Breast epithelium (tissue), 4 donors: ENCODE results near the gene OST4. TPM values are rescaled to one million over a fixed set of nuclear protein-coding genes. Genes with fewer than 3 reads are reported as not detected.

ENCODE experiments used
- DNase-seq, 2 donors: peaks; one replicate each; pipeline ENCODE4 v3.0.0-alpha.2; 2019; ENCODE audit warnings: low spot score in 2 of 2
- H3K27ac ChIP-seq, 2 donors: fragments of 200-600 bp; sonication (generic) in 1 of 2; one replicate each; pipeline ENCODE4 v1.5.1; 2016 to 2019; ENCODE audit warnings: mild to moderate bottlenecking in 1 of 2
- H3K27me3 ChIP-seq, 2 donors: fragments of 200-600 bp; sonication (generic) in 1 of 2; one replicate each; pipeline versions ENCODE4 v1.5.1 to v1.6.0; 2017 to 2019; ENCODE audit warnings: control low read depth in 1 of 2, mild to moderate bottlenecking in 1 of 2
- H3K36me3 ChIP-seq: fragments of 200-600 bp; one replicate; pipeline ENCODE4 v1.5.1; 2019
- H3K4me1 ChIP-seq, 2 donors: fragments of 200-600 bp; sonication (generic); one replicate each; pipeline ENCODE4 v1.5.1; 2016 to 2019; ENCODE audit warnings: control low read depth in 1 of 2
- H3K4me3 ChIP-seq, 3 donors: fragments of 200-600 bp; sonication (generic); 1 replicate in 2 of 3; 2 replicates in 1 of 3; pipeline ENCODE4 v1.5.1; 2016 to 2019; ENCODE audit warnings: mild to moderate bottlenecking in 3 of 3, moderate library complexity in 2 of 3
- H3K9me3 ChIP-seq, 2 donors: fragments of 200-600 bp; sonication (generic) in 1 of 2; one replicate each; pipeline ENCODE4 v1.5.1; 2016 to 2019; ENCODE audit warnings: control low read depth in 1 of 2
- CTCF ChIP-seq, 3 donors: fragments of 450-650 bp; IDR thresholded peaks; one replicate each; pipeline ENCODE4 v1.5.1; 2016 to 2017; ENCODE audit warnings: antibody characterized with exemption in 3 of 3, mild to moderate bottlenecking in 3 of 3, moderate library complexity in 3 of 3
- POLR2A ChIP-seq: fragments of 450-650 bp; IDR thresholded peaks from one replicate; pipeline ENCODE4 v1.6.1; 2016; ENCODE audit warnings: antibody characterized with exemption, mild to moderate bottlenecking, moderate library complexity
- POLR2AphosphoS5 ChIP-seq, 3 donors: sonication (generic); formaldehyde crosslinking; IDR thresholded peaks; one replicate each; pipeline ENCODE4 v1.6.1; 2017; ENCODE audit warnings: antibody characterized with exemption in 3 of 3
- intact Hi-C: fragments of 100-400 bp; cut with DNase I; formaldehyde crosslinking; loops from one replicate; pipeline ENCODE4 v1.15.1; 2023; ENCODE audit warnings: low total_unique reads
- total RNA-seq, 3 donors: library from RNA; depleted of rRNA; stranded (reverse); fragments of >200 nt; gene quantifications; one replicate each; pipeline ENCODE4 v1.1.0, GENCODE V29; 2016

Gene OST4
- total RNA-seq, 3 donors from 2014 or later = 271 to 309 (median 281) TPM

GRCh38 chr2:27024812-27025211 lies 46.6 kb downstream of the OST4 start:
- Histone ChIP-seq H3K4me3 (no peak overlapping the region), H3K36me3 (no peaks in the 10 kb centered on the region), H3K27me3 (no peaks in the 10 kb centered on the region), H3K27ac (no peak overlapping the region), H3K9me3 (no peaks in the 10 kb centered on the region), H3K4me1 (peaks cover 0 to 12% of the 10 kb centered on the region in 2 donors)
- intact Hi-C loops = no loop called here
- TF ChIP-seq CTCF (IDR thresholded peaks at IDR 0.05) (no peak), POLR2A (no peak), POLR2AphosphoS5 (IDR thresholded peaks at IDR 0.05) (no peak)
- DNase-seq = no peak

GRCh38 chr2:27024188-27024587 lies 47.3 kb downstream of the OST4 start:
- no peak for DNase-seq
- H3K27me3 ChIP-seq = no peaks in the 10 kb centered on the region
- no peak overlapping the region for H3K27ac ChIP-seq
- TF ChIP-seq POLR2A = no peak
- TF ChIP-seq POLR2AphosphoS5 (IDR thresholded peaks at IDR 0.05) = no peak
- H3K4me3 ChIP-seq = no peak overlapping the region
- peaks cover 0 to 14% of the 10 kb centered on the region in 2 donors for H3K4me1 ChIP-seq
- H3K36me3 ChIP-seq = no peaks in the 10 kb centered on the region
- intact Hi-C loops = no loop called here
- no peaks in the 10 kb centered on the region for H3K9me3 ChIP-seq

GRCh38 chr2:27023740-27024139 lies 47.7 kb downstream of the OST4 start:
- Histone ChIP-seq H3K4me3 (no peak overlapping the region), H3K27me3 (no peaks in the 10 kb centered on the region), H3K27ac (peak overlapping the region in 1 of 2 donors; percentile 80), H3K9me3 (no peaks in the 10 kb centered on the region), H3K4me1 (peaks cover 0 to 14% of the 10 kb centered on the region in 2 donors), H3K36me3 (no peaks in the 10 kb centered on the region)
- TF ChIP-seq CTCF (IDR thresholded peaks at IDR 0.05) = no peak
- DNase-seq = no peak
- intact Hi-C loops = no loop called here

- H3K36me3 ChIP-seq = no peaks in the 10 kb centered on the region
- TF ChIP-seq CTCF (IDR thresholded peaks at IDR 0.05) = peak in 1 of 3 donors; percentile 22
- TF ChIP-seq POLR2AphosphoS5 (IDR thresholded peaks at IDR 0.05) = no peak
- no peaks in the 10 kb centered on the region for H3K27me3 ChIP-seq
- DNase-seq = peak in 1 of 2 donors; percentile 80
- no peaks in the 10 kb centered on the region for H3K9me3 ChIP-seq
- peaks cover 0 to 14% of the 10 kb centered on the region in 2 donors for H3K4me1 ChIP-seq
- peak overlapping the region; percentile 80 to 82 for H3K27ac ChIP-seq
- intact Hi-C loops = no loop called here
- H3K4me3 ChIP-seq = peak overlapping the region in 1 of 3 donors; percentile 8
Measured at GRCh38 chr2:27021253-27022049, 50.0 kb downstream of the OST4 start.

Other genes with a start within 250 kb of the OST4 start
- gene DPYSL5, start 223.5 kb downstream of the OST4 start, total RNA-seq = not detected
- 10 to 100 TPM; 10.6 to 21.3 (median 19.9) TPM for gene MAPRE3, start 101.0 kb downstream of the OST4 start, total RNA-seq
- 10 to 100 TPM; 41.1 to 56.0 (median 47.3) TPM for gene TMEM214, start 38.7 kb downstream of the OST4 start, total RNA-seq
- 10 to 100 TPM; 12.5 to 21.5 (median 16.1) TPM for gene AGBL5, start 20.0 kb downstream of the OST4 start, total RNA-seq
- 10 to 100 TPM; 25.6 to 94.7 (median 26.9) TPM for gene EMILIN1, start 7.0 kb upstream of the OST4 start, total RNA-seq
- 1 to 10 TPM; 2.2 to 4.1 (median 3.6) TPM for gene KHK, start 15.1 kb upstream of the OST4 start, total RNA-seq
- 10 to 100 TPM in 1 of 3 donors, 1 to 10 TPM in 2; 3.2 to 16.4 (median 3.4) TPM for gene CGREF1, start 47.5 kb upstream of the OST4 start, total RNA-seq
- under 1 TPM in 2 of 3 donors, not detected in 1; 0.29 to 0.80 TPM for gene ABHD1, start 52.2 kb upstream of the OST4 start, total RNA-seq
- gene PREB, start 63.0 kb upstream of the OST4 start, total RNA-seq = 100 to 1,000 TPM in 1 of 3 donors, 10 to 100 TPM in 2; 51.5 to 113 (median 69.4) TPM
- gene PRR30, start 67.8 kb upstream of the OST4 start, total RNA-seq = not detected
- gene TCF23, start 77.3 kb upstream of the OST4 start, total RNA-seq = not detected
- 100 to 1,000 TPM; 146 to 243 (median 177) TPM for gene ATRAID, start 140.4 kb upstream of the OST4 start, total RNA-seq
- 10 to 100 TPM; 43.4 to 86.2 (median 84.9) TPM for gene SLC5A6, start 140.6 kb upstream of the OST4 start, total RNA-seq
- gene CAD, start 145.7 kb upstream of the OST4 start, total RNA-seq = 10 to 100 TPM; 15.5 to 33.4 (median 17.3) TPM
- gene SLC30A3, start 191.4 kb upstream of the OST4 start, total RNA-seq = under 1 TPM in 1 of 3 donors, not detected in 2; 0.33 TPM
- gene DNAJC5G, start 203.8 kb upstream of the OST4 start, total RNA-seq = not detected
- under 1 TPM in 2 of 3 donors, not detected in 1; 0.15 to 0.66 TPM for gene TRIM54, start 210.8 kb upstream of the OST4 start, total RNA-seq
- 1 to 10 TPM in 2 of 3 donors, under 1 TPM in 1; 0.80 to 8.8 (median 4.6) TPM for gene UCN, start 236.8 kb upstream of the OST4 start, total RNA-seq